ENCODE measurements around the gene KLHDC2.
"Not testable (repeated sequence)": the region's sequence is repeated elsewhere in the genome, so short reads cannot be mapped to it uniquely, and the experiment has no call there.

Gene KLHDC2

DNA sequence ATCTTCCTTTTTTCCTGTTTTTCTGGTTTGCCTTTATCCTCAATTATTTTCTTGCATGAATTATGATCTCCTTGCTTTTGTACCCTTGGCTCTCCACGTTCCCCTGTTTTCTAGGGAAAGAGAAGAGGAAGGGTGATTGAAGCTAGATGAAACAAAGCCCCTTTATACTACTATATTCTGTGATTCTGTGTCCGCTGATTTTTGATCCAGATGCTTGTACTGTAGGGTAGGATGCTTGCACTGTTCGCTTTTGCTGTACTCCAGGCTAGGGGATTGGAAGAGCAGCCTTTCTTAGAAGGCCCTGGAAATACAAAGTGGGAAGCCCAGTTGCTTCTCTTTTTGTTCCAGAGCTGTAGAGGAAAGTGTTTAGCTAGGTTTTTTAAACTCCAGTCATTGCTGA is 35.1 kb upstream of the KLHDC2 start:
- no peaks in the 10 kb centered on the region for H3K36me3 ChIP-seq (replicated peaks; ENCODE audit: insufficient read depth, low read length)
- H3K79me2 ChIP-seq (ENCODE audit: low read length), result no peaks in the 10 kb centered on the region
- no peak for TF ChIP-seq EZH2phosphoT487 (IDR thresholded peaks at IDR 0.05; ENCODE audit: low read length)
- no peak for TF ChIP-seq EZH2 (optimal IDR thresholded peaks at IDR 0.05; ENCODE audit: low read depth, low read length)
- TF ChIP-seq CTCF (IDR thresholded peaks at IDR 0.05; ENCODE audit: low read length), result no peak
- H3K4me2 ChIP-seq (ENCODE audit: low read depth, low read length), result no peak overlapping the region
- H3K4me1 ChIP-seq (ENCODE audit: low read length), result no peaks in the 10 kb centered on the region
- no peaks in the 10 kb centered on the region for H3K9me2 ChIP-seq (replicated peaks; ENCODE audit: insufficient read depth, low read length)
- H3K4me3 ChIP-seq (ENCODE audit: low read length), result no peak overlapping the region
- H3K9ac ChIP-seq (ENCODE audit: low read length), result no peak overlapping the region
- H2AFZ ChIP-seq (ENCODE audit: low read length), result no peak overlapping the region
- no peak for DNase-seq
- H4K20me1 ChIP-seq (ENCODE audit: insufficient read depth, low read length), result no peaks in the 10 kb centered on the region
- no peaks in the 10 kb centered on the region for H3K9me3 ChIP-seq (replicated peaks; ENCODE audit: insufficient read depth, low read length)
- H3F3A ChIP-seq (ENCODE audit: insufficient read depth, low read length), result no peaks in the 10 kb centered on the region
- H3K27me3 ChIP-seq (replicated peaks; ENCODE audit: insufficient read depth, low read length), result no peaks in the 10 kb centered on the region
- H3K27ac ChIP-seq (ENCODE audit: low read length), result no peak overlapping the region

GRCh38 chr14:49733836-49734235 is 34.1 kb upstream of the KLHDC2 start:
- Histone ChIP-seq H3K4me1 (ENCODE audit: low read length) (no peaks in the 10 kb centered on the region), H4K20me1 (ENCODE audit: insufficient read depth, low read length) (no peaks in the 10 kb centered on the region), H3K4me3 (ENCODE audit: low read length) (no peak overlapping the region), H3K9ac (ENCODE audit: low read length) (no peak overlapping the region), H3K9me2 (replicated peaks; ENCODE audit: insufficient read depth, low read length) (no peaks in the 10 kb centered on the region), H3F3A (ENCODE audit: insufficient read depth, low read length) (no peaks in the 10 kb centered on the region), H2AFZ (ENCODE audit: low read length) (no peak overlapping the region), H3K9me3 (replicated peaks; ENCODE audit: insufficient read depth, low read length) (no peaks in the 10 kb centered on the region), H3K27me3 (replicated peaks; ENCODE audit: insufficient read depth, low read length) (no peaks in the 10 kb centered on the region), H3K79me2 (ENCODE audit: low read length) (no peaks in the 10 kb centered on the region), H3K36me3 (replicated peaks; ENCODE audit: insufficient read depth, low read length) (no peaks in the 10 kb centered on the region), H3K27ac (ENCODE audit: low read length) (no peak overlapping the region), H3K4me2 (ENCODE audit: low read depth, low read length) (no peak overlapping the region)
- no peak for DNase-seq
- no peak for TF ChIP-seq EZH2phosphoT487 (IDR thresholded peaks at IDR 0.05; ENCODE audit: low read length)
- no peak for TF ChIP-seq EZH2 (optimal IDR thresholded peaks at IDR 0.05; ENCODE audit: low read depth, low read length)
- TF ChIP-seq CTCF (IDR thresholded peaks at IDR 0.05; ENCODE audit: low read length), result no peak

- not testable (repeated sequence) for H3K9me2 ChIP-seq (replicated peaks; ENCODE audit: insufficient read depth, low read length); H3K4me1 ChIP-seq (ENCODE audit: low read length); DNase-seq; H2AFZ ChIP-seq (ENCODE audit: low read length); H3K27ac ChIP-seq (ENCODE audit: low read length); H3K27me3 ChIP-seq (replicated peaks; ENCODE audit: insufficient read depth, low read length); H3K4me2 ChIP-seq (ENCODE audit: low read depth, low read length); H3K9me3 ChIP-seq (replicated peaks; ENCODE audit: insufficient read depth, low read length); H3F3A ChIP-seq (ENCODE audit: insufficient read depth, low read length); H3K36me3 ChIP-seq (replicated peaks; ENCODE audit: insufficient read depth, low read length); H3K4me3 ChIP-seq (ENCODE audit: low read length); H3K79me2 ChIP-seq (ENCODE audit: low read length); H3K9ac ChIP-seq (ENCODE audit: low read length); H4K20me1 ChIP-seq (ENCODE audit: insufficient read depth, low read length)
Observed at GRCh38 chr14:49735669-49736068, 32.3 kb upstream of the KLHDC2 start.

GRCh38 chr14:49745191-49745590 is 22.8 kb upstream of the KLHDC2 start:
- no peaks in the 10 kb centered on the region for H3K27me3 ChIP-seq (replicated peaks; ENCODE audit: insufficient read depth, low read length)
- no peaks in the 10 kb centered on the region for H3K9me2 ChIP-seq (replicated peaks; ENCODE audit: insufficient read depth, low read length)
- H2AFZ ChIP-seq (ENCODE audit: low read length), result no peak overlapping the region
- TF ChIP-seq CTCF (IDR thresholded peaks at IDR 0.05; ENCODE audit: low read length), result no peak
- no peak overlapping the region for H3K9ac ChIP-seq (ENCODE audit: low read length)
- DNase-seq, result no peak
- H3K9me3 ChIP-seq (replicated peaks; ENCODE audit: insufficient read depth, low read length), result no peaks in the 10 kb centered on the region
- no peak overlapping the region for H3K4me2 ChIP-seq (ENCODE audit: low read depth, low read length)
- H3K4me1 ChIP-seq (ENCODE audit: low read length), result no peaks in the 10 kb centered on the region
- no peaks in the 10 kb centered on the region for H3K36me3 ChIP-seq (replicated peaks; ENCODE audit: insufficient read depth, low read length)
- no peaks in the 10 kb centered on the region for H4K20me1 ChIP-seq (ENCODE audit: insufficient read depth, low read length)
- no peaks in the 10 kb centered on the region for H3F3A ChIP-seq (ENCODE audit: insufficient read depth, low read length)
- H3K27ac ChIP-seq (ENCODE audit: low read length), result no peak overlapping the region
- H3K79me2 ChIP-seq (ENCODE audit: low read length), result no peaks in the 10 kb centered on the region
- no peak overlapping the region for H3K4me3 ChIP-seq (ENCODE audit: low read length)

DNA sequence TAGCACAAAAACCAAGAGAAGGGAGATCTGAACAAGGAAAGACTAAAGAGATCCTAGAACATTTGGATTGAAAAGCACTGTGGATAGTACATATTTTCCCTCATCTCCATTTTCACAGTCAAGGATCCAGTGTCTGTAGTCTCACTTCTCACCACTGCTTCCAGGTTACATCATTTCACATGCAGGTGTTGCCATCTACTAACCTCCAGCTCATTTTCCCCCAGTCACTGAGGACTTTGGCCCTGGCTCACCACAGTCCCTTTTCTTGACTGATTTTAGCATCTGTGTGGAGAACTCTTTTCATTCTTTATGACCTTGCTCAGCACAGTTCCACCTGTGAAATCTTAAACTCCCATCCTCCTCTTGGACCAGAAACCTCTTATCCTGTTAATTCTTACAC is 21.5 kb upstream of the KLHDC2 start:
- not testable (repeated sequence) for H3F3A ChIP-seq (ENCODE audit: insufficient read depth, low read length); H3K9me2 ChIP-seq (replicated peaks; ENCODE audit: insufficient read depth, low read length); H4K20me1 ChIP-seq (ENCODE audit: insufficient read depth, low read length); H3K79me2 ChIP-seq (ENCODE audit: low read length); H3K4me3 ChIP-seq (ENCODE audit: low read length); H3K27me3 ChIP-seq (replicated peaks; ENCODE audit: insufficient read depth, low read length); H3K9ac ChIP-seq (ENCODE audit: low read length); H3K36me3 ChIP-seq (replicated peaks; ENCODE audit: insufficient read depth, low read length); H3K9me3 ChIP-seq (replicated peaks; ENCODE audit: insufficient read depth, low read length); H2AFZ ChIP-seq (ENCODE audit: low read length); DNase-seq; H3K4me2 ChIP-seq (ENCODE audit: low read depth, low read length); H3K27ac ChIP-seq (ENCODE audit: low read length); H3K4me1 ChIP-seq (ENCODE audit: low read length)
